ENCODE results near the gene MYOG.

- TF ChIP-seq EP300 (IDR thresholded peaks at IDR 0.05) (no peak), POLR2AphosphoS5 (IDR thresholded peaks at IDR 0.05) (no peak), CTCF (IDR thresholded peaks at IDR 0.05) (no peak)
Measured at GRCh38 chr1:203124546-203125317, 38.9 kb upstream of the MYOG start.
